Measurements from ENCODE around the gene LARP4B. TPM values are rescaled to one million over a fixed set of nuclear protein-coding genes. Genes with fewer than 3 reads are reported as not detected.

Gene LARP4B
- polyA plus RNA-seq, 1 donor (not counting 4 experiments of a cell fraction or from before 2014, with no cell fraction given), result 39.4 TPM

DNA sequence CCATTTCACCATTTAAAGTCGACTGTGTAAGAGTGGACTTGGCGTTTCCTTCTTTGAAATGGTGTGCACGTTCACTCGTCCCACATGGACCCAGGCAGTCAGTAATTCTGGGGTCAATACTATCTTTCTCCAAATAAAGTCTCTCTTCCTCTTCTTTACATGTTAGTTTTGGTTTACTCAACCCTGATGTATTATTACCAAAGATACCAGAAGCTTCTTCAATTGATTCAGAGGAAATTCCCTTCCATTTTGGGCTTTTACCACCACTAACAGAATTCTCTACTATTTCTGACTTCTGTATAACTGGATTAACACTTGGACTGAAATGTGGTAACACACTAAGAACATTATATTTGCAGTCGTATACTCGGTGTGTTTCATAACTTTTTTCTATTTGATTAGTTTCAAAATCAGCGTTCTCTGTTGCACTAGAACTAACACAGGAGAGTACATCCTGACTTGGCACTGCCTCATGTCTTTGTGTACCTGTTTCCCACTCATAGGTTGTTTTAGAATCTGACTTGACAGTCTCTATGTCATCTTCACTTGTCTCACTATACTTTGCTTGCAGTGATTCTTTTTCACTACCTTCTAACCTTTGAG, 60.8 kb downstream of the LARP4B start:
- Histone ChIP-seq H3K27me3 (ENCODE audit: control insufficient read depth, extremely low read depth, insufficient read depth, low read length) (no peaks in the 10 kb centered on the region), H3K27ac (ENCODE audit: control insufficient read depth, insufficient read depth, low read length) (no peak overlapping the region), H2AFZ (ENCODE audit: control insufficient read depth, low read length) (no peak overlapping the region), H4K20me1 (ENCODE audit: control insufficient read depth, extremely low read depth, insufficient read depth, low read length) (peaks cover 3% of the 10 kb centered on the region), H3K79me2 (ENCODE audit: control insufficient read depth, insufficient read depth, low read length) (peaks cover 91% of the 10 kb centered on the region), H3K4me1 (ENCODE audit: control insufficient read depth, extremely low read depth, insufficient read depth, low read length) (no peaks in the 10 kb centered on the region), H3K9ac (ENCODE audit: control insufficient read depth, extremely low read depth, insufficient read depth, low read length) (no peak overlapping the region), H3K9me1 (ENCODE audit: control insufficient read depth, extremely low read depth, insufficient read depth, low read length) (no peaks in the 10 kb centered on the region), H3K9me3 (ENCODE audit: control insufficient read depth, low read depth, low read length) (no peaks in the 10 kb centered on the region), H3K4me2 (ENCODE audit: control insufficient read depth, extremely low read depth, insufficient read depth, low read depth, low read length) (no peak overlapping the region), H3K4me3 (ENCODE audit: control insufficient read depth in 2 of 3, extremely low read depth in 1 of 3, insufficient read depth in 2 of 3, low read depth in 1 of 3, low read length in 3 of 3) (no peak overlapping the region), H3K36me3 (ENCODE audit: control insufficient read depth in 2 of 2, extremely low read depth in 1 of 2, insufficient read depth in 2 of 2, low read length in 2 of 2) (peaks cover 13 to 27% of the 10 kb centered on the region in 2 experiments)
- DNase-seq (ENCODE audit: low read depth, low spot score) (no peak), FAIRE-seq (no peak)
- TF ChIP-seq, protein P1, sequence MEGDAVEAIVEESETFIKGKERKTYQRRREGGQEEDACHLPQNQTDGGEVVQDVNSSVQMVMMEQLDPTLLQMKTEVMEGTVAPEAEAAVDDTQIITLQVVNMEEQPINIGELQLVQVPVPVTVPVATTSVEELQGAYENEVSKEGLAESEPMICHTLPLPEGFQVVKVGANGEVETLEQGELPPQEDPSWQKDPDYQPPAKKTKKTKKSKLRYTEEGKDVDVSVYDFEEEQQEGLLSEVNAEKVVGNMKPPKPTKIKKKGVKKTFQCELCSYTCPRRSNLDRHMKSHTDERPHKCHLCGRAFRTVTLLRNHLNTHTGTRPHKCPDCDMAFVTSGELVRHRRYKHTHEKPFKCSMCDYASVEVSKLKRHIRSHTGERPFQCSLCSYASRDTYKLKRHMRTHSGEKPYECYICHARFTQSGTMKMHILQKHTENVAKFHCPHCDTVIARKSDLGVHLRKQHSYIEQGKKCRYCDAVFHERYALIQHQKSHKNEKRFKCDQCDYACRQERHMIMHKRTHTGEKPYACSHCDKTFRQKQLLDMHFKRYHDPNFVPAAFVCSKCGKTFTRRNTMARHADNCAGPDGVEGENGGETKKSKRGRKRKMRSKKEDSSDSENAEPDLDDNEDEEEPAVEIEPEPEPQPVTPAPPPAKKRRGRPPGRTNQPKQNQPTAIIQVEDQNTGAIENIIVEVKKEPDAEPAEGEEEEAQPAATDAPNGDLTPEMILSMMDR (optimal IDR thresholded peaks at IDR 0.05 in 1 of 3, IDR thresholded peaks at IDR 0.05 in 1 of 3, conservative IDR thresholded peaks at IDR 0.05 in 1 of 3; ENCODE audit: extremely low read depth in 1 of 3, insufficient read depth in 2 of 3, low read length in 3 of 3), result no peak
- no peak for TF ChIP-seq EZH2 (IDR thresholded peaks at IDR 0.05; ENCODE audit: low read length)
- dilution Hi-C loops (cut with MboI; ENCODE audit: extremely low pct_ligation_motif_present, low sequenced_read_pairs), result no loop called here

DNA sequence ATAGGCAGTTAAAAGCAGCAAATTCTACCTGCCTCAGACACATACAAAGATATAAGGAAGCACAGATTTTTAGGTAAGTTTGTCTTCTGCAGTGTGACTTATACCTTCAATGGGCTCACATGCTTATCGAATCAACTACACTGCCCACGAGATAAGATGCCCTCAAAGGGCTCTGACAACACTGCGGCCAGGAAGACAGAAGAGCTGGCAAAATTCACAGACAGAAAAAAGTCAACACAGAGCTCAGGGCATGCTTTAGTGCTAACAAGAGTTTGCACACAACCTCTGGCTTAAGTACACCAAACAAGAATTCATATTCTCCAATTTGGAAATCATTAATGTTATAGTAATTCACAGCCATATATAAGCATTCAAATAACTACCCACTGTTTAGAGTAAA, 62.3 kb downstream of the LARP4B start:
- dilution Hi-C loops (cut with MboI; ENCODE audit: extremely low pct_ligation_motif_present, low sequenced_read_pairs), result no loop called here
- FAIRE-seq, result no peak

DNA sequence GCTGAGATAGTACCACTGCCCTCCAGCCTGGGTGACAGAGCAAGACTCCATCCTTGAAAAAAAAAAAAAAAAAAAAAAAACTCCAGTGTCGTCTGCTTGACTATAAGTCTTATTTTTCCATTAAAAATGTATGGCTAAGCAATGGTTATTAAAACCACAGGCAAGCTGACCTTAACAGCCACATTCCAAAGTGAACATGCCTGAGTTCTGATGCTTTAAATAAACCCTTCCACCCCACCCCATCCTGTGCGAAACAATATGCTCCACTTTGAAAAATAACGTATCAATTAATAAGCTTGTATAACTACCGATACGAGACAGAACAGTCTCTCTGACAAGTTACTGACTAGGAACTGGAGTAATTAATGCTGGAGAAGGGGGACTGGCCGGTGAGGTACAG, 63.7 kb downstream of the LARP4B start:
- H3K9me3 ChIP-seq (ENCODE audit: control insufficient read depth, low read depth, low read length), result no peaks in the 10 kb centered on the region
- TF ChIP-seq EZH2 (IDR thresholded peaks at IDR 0.05; ENCODE audit: low read length), result no peak
- TF ChIP-seq, protein P1 (optimal IDR thresholded peaks at IDR 0.05 in 1 of 3, IDR thresholded peaks at IDR 0.05 in 1 of 3, conservative IDR thresholded peaks at IDR 0.05 in 1 of 3; ENCODE audit: extremely low read depth in 1 of 3, insufficient read depth in 2 of 3, low read length in 3 of 3), result no peak
- H3K27ac ChIP-seq (ENCODE audit: control insufficient read depth, insufficient read depth, low read length), result no peak overlapping the region
- H3K4me3 ChIP-seq (ENCODE audit: control insufficient read depth in 2 of 3, extremely low read depth in 1 of 3, insufficient read depth in 2 of 3, low read depth in 1 of 3, low read length in 3 of 3), result no peak overlapping the region
- no peak overlapping the region for H3K9ac ChIP-seq (ENCODE audit: control insufficient read depth, extremely low read depth, insufficient read depth, low read length)
- DNase-seq (ENCODE audit: low read depth, low spot score) (no peak), FAIRE-seq (no peak)
- no peaks in the 10 kb centered on the region for H3K9me1 ChIP-seq (ENCODE audit: control insufficient read depth, extremely low read depth, insufficient read depth, low read length)
- H3K4me2 ChIP-seq (ENCODE audit: control insufficient read depth, extremely low read depth, insufficient read depth, low read depth, low read length), result no peak overlapping the region
- dilution Hi-C loops (cut with MboI; ENCODE audit: extremely low pct_ligation_motif_present, low sequenced_read_pairs), result no loop called here
- no peak overlapping the region for H2AFZ ChIP-seq (ENCODE audit: control insufficient read depth, low read length)
- peaks cover 3% of the 10 kb centered on the region for H4K20me1 ChIP-seq (ENCODE audit: control insufficient read depth, extremely low read depth, insufficient read depth, low read length)
- peaks cover 20 to 28% of the 10 kb centered on the region in 2 experiments for H3K36me3 ChIP-seq (ENCODE audit: control insufficient read depth in 2 of 2, extremely low read depth in 1 of 2, insufficient read depth in 2 of 2, low read length in 2 of 2)
- H3K79me2 ChIP-seq (ENCODE audit: control insufficient read depth, insufficient read depth, low read length), result peaks cover 78% of the 10 kb centered on the region
- no peaks in the 10 kb centered on the region for H3K27me3 ChIP-seq (ENCODE audit: control insufficient read depth, extremely low read depth, insufficient read depth, low read length)
- no peaks in the 10 kb centered on the region for H3K4me1 ChIP-seq (ENCODE audit: control insufficient read depth, extremely low read depth, insufficient read depth, low read length)

More for the DNA sequence above, 62.3 kb downstream of the LARP4B start:
- Histone ChIP-seq H4K20me1 (ENCODE audit: control insufficient read depth, extremely low read depth, insufficient read depth, low read length) (peaks cover 3% of the 10 kb centered on the region), H3K9ac (ENCODE audit: control insufficient read depth, extremely low read depth, insufficient read depth, low read length) (no peak overlapping the region), H3K4me3 (ENCODE audit: control insufficient read depth in 2 of 3, extremely low read depth in 1 of 3, insufficient read depth in 2 of 3, low read depth in 1 of 3, low read length in 3 of 3) (no peak overlapping the region), H2AFZ (ENCODE audit: control insufficient read depth, low read length) (no peak overlapping the region), H3K4me1 (ENCODE audit: control insufficient read depth, extremely low read depth, insufficient read depth, low read length) (no peaks in the 10 kb centered on the region), H3K27me3 (ENCODE audit: control insufficient read depth, extremely low read depth, insufficient read depth, low read length) (no peaks in the 10 kb centered on the region), H3K9me1 (ENCODE audit: control insufficient read depth, extremely low read depth, insufficient read depth, low read length) (no peaks in the 10 kb centered on the region), H3K79me2 (ENCODE audit: control insufficient read depth, insufficient read depth, low read length) (peaks cover 88% of the 10 kb centered on the region), H3K4me2 (ENCODE audit: control insufficient read depth, extremely low read depth, insufficient read depth, low read depth, low read length) (no peak overlapping the region), H3K27ac (ENCODE audit: control insufficient read depth, insufficient read depth, low read length) (no peak overlapping the region), H3K36me3 (ENCODE audit: control insufficient read depth in 2 of 2, extremely low read depth in 1 of 2, insufficient read depth in 2 of 2, low read length in 2 of 2) (peaks cover 15 to 29% of the 10 kb centered on the region in 2 experiments), H3K9me3 (ENCODE audit: control insufficient read depth, low read depth, low read length) (no peaks in the 10 kb centered on the region)
- DNase-seq (ENCODE audit: low read depth, low spot score), result no peak
- no peak for TF ChIP-seq EZH2 (IDR thresholded peaks at IDR 0.05; ENCODE audit: low read length)
